ENCODE measurements around the gene GMFB. TPM values are rescaled to one million over a fixed set of nuclear protein-coding genes. Genes with fewer than 3 reads are reported as not detected.

The GMFB gene
- total and polyA plus RNA-seq, 9 of the 15 experiments (the other 6 are each of a cell fraction or from before 2014, with no cell fraction given) = 14.0 to 31.7 (median 20.5) TPM

DNA sequence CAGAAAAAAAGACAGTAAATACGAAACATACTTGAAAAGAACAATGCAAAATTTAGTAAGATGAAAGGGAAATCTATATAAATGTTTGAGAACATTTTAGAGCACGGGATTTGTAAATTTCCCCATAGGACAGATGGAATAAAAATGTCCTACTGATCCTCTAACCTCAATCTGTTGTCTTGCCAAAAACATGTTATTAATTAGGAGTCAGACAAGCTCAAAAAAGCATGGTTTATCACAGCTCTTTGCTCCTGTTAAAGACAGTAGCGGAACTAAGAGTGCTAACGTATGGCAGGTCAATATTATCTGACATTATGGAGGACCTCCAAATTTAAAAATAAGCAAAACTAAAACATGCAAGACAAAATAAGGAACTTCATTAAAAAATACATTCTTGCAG is 12.9 kb downstream of the GMFB start:
- POLR2A ChIA-PET = no interaction called here
- intact Hi-C loops (cut with micrococcal nuclease) = no loop called here
- Histone ChIP-seq H3K27me3 (ENCODE audit: control insufficient read depth in 2 of 2, insufficient read depth in 2 of 2, low read length in 2 of 2) (no peaks in the 10 kb centered on the region), H3K9me3 (replicated peaks; ENCODE audit: control insufficient read depth, insufficient read depth, low read depth, low read length) (no peaks in the 10 kb centered on the region), H3K4me3 (no peak overlapping the region), H3K4me2 (ENCODE audit: insufficient read depth, low read length) (no peak overlapping the region), H3K4me1 (replicated peaks in 1 of 2; ENCODE audit: control insufficient read depth in 2 of 2, insufficient read depth in 2 of 2, low read length in 2 of 2) (no peaks in the 10 kb centered on the region), H3K9me1 (ENCODE audit: control insufficient read depth, insufficient read depth, low read length) (no peaks in the 10 kb centered on the region), H3K36me3 (ENCODE audit: control insufficient read depth, insufficient read depth, low read length) (peaks cover 33% of the 10 kb centered on the region; the same call in 1 of the 3 replicates), H3K79me2 (ENCODE audit: control insufficient read depth, insufficient read depth, low read length) (no peaks in the 10 kb centered on the region), H3K9ac (ENCODE audit: insufficient read depth in 1 of 2, low read depth in 2 of 2, low read length in 2 of 2) (no peak overlapping the region), H4K20me1 (replicated peaks; ENCODE audit: control insufficient read depth, insufficient read depth, low read length) (no peaks in the 10 kb centered on the region), H3K27ac (ENCODE audit: extremely low read depth, low read depth, low read length) (no peak overlapping the region), H2AFZ (ENCODE audit: low read depth, low read length) (no peak overlapping the region)
- CTCF ChIA-PET (ENCODE audit: low intra/inter-chr PET ratio) = no interaction called here
- WGBS (ENCODE audit: insufficient coverage, low coverage, missing lambda C conversion rate) = 73% methylated on average over 4 of the region's 4 CpGs
- ATAC-seq (no peak), DNase-seq (ENCODE audit: extremely low read depth in 1 of 4, low spot score in 3 of 4) (no peak), FAIRE-seq (no peak)
- in situ Hi-C loops (cut with MboI) = no loop called here
- TF ChIP-seq RBFOX2 (IDR thresholded peaks at IDR 0.05; ENCODE audit: low read depth, low read length) = no peak
- no peak for TF ChIP-seq MAX (CRISPR knock-in tag; IDR thresholded peaks at IDR 0.05)
- TF ChIP-seq, protein P1, sequence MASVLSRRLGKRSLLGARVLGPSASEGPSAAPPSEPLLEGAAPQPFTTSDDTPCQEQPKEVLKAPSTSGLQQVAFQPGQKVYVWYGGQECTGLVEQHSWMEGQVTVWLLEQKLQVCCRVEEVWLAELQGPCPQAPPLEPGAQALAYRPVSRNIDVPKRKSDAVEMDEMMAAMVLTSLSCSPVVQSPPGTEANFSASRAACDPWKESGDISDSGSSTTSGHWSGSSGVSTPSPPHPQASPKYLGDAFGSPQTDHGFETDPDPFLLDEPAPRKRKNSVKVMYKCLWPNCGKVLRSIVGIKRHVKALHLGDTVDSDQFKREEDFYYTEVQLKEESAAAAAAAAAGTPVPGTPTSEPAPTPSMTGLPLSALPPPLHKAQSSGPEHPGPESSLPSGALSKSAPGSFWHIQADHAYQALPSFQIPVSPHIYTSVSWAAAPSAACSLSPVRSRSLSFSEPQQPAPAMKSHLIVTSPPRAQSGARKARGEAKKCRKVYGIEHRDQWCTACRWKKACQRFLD (CRISPR knock-in tag; IDR thresholded peaks at IDR 0.05) = no peak
- TF ChIP-seq PPARD (CRISPR knock-in tag; IDR thresholded peaks at IDR 0.05) = no peak
- no peak for TF ChIP-seq ZNF586 (CRISPR knock-in tag; conservative IDR thresholded peaks at IDR 0.05)
- no peak for TF ChIP-seq ZNF263 (CRISPR knock-in tag; IDR thresholded peaks at IDR 0.05; ENCODE audit: borderline replicate concordance)
- TF ChIP-seq, protein P2, sequence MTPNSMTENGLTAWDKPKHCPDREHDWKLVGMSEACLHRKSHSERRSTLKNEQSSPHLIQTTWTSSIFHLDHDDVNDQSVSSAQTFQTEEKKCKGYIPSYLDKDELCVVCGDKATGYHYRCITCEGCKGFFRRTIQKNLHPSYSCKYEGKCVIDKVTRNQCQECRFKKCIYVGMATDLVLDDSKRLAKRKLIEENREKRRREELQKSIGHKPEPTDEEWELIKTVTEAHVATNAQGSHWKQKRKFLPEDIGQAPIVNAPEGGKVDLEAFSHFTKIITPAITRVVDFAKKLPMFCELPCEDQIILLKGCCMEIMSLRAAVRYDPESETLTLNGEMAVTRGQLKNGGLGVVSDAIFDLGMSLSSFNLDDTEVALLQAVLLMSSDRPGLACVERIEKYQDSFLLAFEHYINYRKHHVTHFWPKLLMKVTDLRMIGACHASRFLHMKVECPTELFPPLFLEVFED (CRISPR knock-in tag; conservative IDR thresholded peaks at IDR 0.05) = no peak
- TF ChIP-seq, protein P3, sequence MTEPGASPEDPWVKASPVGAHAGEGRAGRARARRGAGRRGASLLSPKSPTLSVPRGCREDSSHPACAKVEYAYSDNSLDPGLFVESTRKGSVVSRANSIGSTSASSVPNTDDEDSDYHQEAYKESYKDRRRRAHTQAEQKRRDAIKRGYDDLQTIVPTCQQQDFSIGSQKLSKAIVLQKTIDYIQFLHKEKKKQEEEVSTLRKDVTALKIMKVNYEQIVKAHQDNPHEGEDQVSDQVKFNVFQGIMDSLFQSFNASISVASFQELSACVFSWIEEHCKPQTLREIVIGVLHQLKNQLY (CRISPR knock-in tag; conservative IDR thresholded peaks at IDR 0.05) = no peak
- no peak for TF ChIP-seq ZHX1 (conservative IDR thresholded peaks at IDR 0.05; ENCODE audit: low read length)
- no peak for TF ChIP-seq LCOR (CRISPR knock-in tag; IDR thresholded peaks at IDR 0.05)
- TF ChIP-seq, protein P4, sequence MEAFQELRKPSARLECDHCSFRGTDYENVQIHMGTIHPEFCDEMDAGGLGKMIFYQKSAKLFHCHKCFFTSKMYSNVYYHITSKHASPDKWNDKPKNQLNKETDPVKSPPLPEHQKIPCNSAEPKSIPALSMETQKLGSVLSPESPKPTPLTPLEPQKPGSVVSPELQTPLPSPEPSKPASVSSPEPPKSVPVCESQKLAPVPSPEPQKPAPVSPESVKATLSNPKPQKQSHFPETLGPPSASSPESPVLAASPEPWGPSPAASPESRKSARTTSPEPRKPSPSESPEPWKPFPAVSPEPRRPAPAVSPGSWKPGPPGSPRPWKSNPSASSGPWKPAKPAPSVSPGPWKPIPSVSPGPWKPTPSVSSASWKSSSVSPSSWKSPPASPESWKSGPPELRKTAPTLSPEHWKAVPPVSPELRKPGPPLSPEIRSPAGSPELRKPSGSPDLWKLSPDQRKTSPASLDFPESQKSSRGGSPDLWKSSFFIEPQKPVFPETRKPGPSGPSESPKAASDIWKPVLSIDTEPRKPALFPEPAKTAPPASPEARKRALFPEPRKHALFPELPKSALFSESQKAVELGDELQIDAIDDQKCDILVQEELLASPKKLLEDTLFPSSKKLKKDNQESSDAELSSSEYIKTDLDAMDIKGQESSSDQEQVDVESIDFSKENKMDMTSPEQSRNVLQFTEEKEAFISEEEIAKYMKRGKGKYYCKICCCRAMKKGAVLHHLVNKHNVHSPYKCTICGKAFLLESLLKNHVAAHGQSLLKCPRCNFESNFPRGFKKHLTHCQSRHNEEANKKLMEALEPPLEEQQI (IDR thresholded peaks at IDR 0.05) = no peak
- TF ChIP-seq HIVEP1 (CRISPR knock-in tag; IDR thresholded peaks at IDR 0.05) = no peak
- no peak for TF ChIP-seq MCM5 (IDR thresholded peaks at IDR 0.05; ENCODE audit: low read depth)
- no TSS peak for BruUV-seq (replicated peaks)
